ENCODE measurements around the gene SIVA1. TPM values are rescaled to one million over a fixed set of nuclear protein-coding genes. Genes with fewer than 3 reads are reported as not detected.

SIVA1 gene
- total RNA-seq, 4 donors from 2014 or later, result 149 to 282 (median 201) TPM

DNA sequence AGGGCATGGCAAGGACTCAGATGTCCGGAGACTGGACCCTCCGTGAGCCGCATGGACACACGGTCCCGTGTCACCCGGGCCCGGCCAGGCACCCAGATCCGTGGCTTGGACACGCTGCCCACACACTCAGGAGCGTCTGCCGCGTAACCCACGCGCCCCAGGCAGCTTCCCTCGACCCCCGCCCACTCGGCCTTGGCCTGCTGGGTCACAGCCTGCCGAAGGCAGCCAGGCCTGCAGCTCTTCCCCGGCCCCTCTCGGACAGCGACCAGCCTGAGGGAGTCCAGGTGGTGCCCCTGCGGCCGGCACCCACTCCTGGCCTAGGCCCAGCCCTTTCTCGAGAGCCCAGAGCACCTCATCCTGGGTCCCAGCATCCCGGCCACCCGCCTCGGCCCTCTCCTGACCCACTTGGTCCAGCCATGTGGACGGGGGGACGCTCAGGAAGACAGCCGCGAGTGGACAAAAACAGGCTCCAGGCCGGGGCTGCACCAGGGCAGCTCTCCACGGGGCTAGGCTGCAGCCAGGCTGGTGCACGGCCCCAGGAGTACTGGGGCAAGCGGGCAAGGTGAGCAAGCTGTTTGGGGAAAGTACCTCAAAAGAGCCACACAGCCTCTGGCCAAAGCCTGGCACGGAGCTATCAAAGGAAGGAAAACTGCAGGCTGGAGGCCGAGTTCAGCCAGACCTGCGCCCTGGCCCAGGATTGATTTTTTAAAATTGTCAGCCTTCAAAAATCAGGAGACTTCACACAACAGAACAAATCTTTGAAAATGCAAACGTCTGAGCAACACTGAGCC lies 36.1 kb downstream of the SIVA1 start:
- no peak for DNase-seq
- intact Hi-C loops (cut with DNase I), result no loop called here
- WGBS, 2 donors, result 88% methylated on average over 10 to 23 of the region's 39 CpGs
- no peaks in the 10 kb centered on the region for H3K9me3 ChIP-seq
- peaks cover 39 to 100% (median 42%) of the 10 kb centered on the region in 3 donors for H3K4me1 ChIP-seq
- H3K4me3 ChIP-seq, result no peak overlapping the region
- no peak overlapping the region for H3K27ac ChIP-seq
- TF ChIP-seq POLR2A (IDR thresholded peaks at IDR 0.05) (no peak), CTCF (IDR thresholded peaks at IDR 0.05) (no peak)
- peaks cover 0 to 75% (median 20%) of the 10 kb centered on the region in 3 donors for H3K36me3 ChIP-seq
- no peaks in the 10 kb centered on the region for H3K27me3 ChIP-seq

- intact Hi-C loops (cut with DNase I), result no loop called here
- no peak for DNase-seq
- Histone ChIP-seq H3K27ac (no peak overlapping the region), H3K27me3 (no peaks in the 10 kb centered on the region), H3K36me3 (peaks cover 0 to 72% (median 20%) of the 10 kb centered on the region in 3 donors), H3K4me1 (peaks cover 36 to 99% (median 45%) of the 10 kb centered on the region in 3 donors), H3K4me3 (no peak overlapping the region), H3K9me3 (no peaks in the 10 kb centered on the region)
- 61 to 78% methylated on average over 3 to 19 of the region's 31 CpGs for WGBS, 2 donors
- no peak for TF ChIP-seq CTCF (IDR thresholded peaks at IDR 0.05)
- TF ChIP-seq POLR2A (IDR thresholded peaks at IDR 0.05), result no peak
These were observed 37.1 kb downstream of the SIVA1 start for GRCh38 chr14:104789752-104790743.

- H3K27ac ChIP-seq, result no peak overlapping the region
- no peaks in the 10 kb centered on the region for H3K9me3 ChIP-seq
- no peak for DNase-seq
- H3K27me3 ChIP-seq, result no peaks in the 10 kb centered on the region
- peaks cover 0 to 61% (median 14%) of the 10 kb centered on the region in 3 donors for H3K36me3 ChIP-seq
- H3K4me3 ChIP-seq, result no peak overlapping the region
- intact Hi-C loops (cut with DNase I), result no loop called here
- peaks cover 40 to 93% (median 40%) of the 10 kb centered on the region in 3 donors for H3K4me1 ChIP-seq
- TF ChIP-seq CTCF (IDR thresholded peaks at IDR 0.05), result no peak
- TF ChIP-seq POLR2A (IDR thresholded peaks at IDR 0.05), result no peak
- WGBS, 2 donors, result 81 to 90% methylated on average over 5 to 7 of the region's 9 CpGs
These were observed 38.5 kb downstream of the SIVA1 start for GRCh38 chr14:104791425-104791824.

GRCh38 chr14:104792101-104792884 lies 39.3 kb downstream of the SIVA1 start:
- Histone ChIP-seq H3K27me3 (no peaks in the 10 kb centered on the region), H3K9me3 (no peaks in the 10 kb centered on the region), H3K27ac (peak overlapping the region in 1 of 4 donors; percentile 29), H3K4me1 (peaks cover 38 to 93% (median 40%) of the 10 kb centered on the region in 3 donors), H3K4me3 (peak overlapping the region in 1 of 4 donors; percentile 5), H3K36me3 (peaks cover 0 to 52% (median 14%) of the 10 kb centered on the region in 3 donors)
- no peak for DNase-seq
- 46 to 56% methylated on average over 2 to 9 of the region's 25 CpGs for WGBS, 2 donors
- intact Hi-C loops (cut with DNase I), result no loop called here
- TF ChIP-seq POLR2A (IDR thresholded peaks at IDR 0.05), result no peak
- TF ChIP-seq CTCF (IDR thresholded peaks at IDR 0.05), result no peak

Measured in esophagus squamous epithelium (tissue), 5 donors.